A549 (cell line): Measurements from ENCODE around the gene ANKRD23.
"Not testable (repeated sequence)": the region's sequence is repeated elsewhere in the genome, so short reads cannot be mapped to it uniquely, and the experiment has no call there.

Experiments
- CBX8 ChIP-seq: fragments of 200-600 bp; sonication (generic); IDR thresholded peaks from 2 replicates; pipeline ENCODE4 v1.6.1; 2016
- MAZ ChIP-seq: fragments of 150-350 bp; IDR thresholded peaks from 2 replicates; pipeline ENCODE4 v1.6.1; 2014; ENCODE audit warnings: antibody characterized with exemption, low read depth, low read length, borderline replicate concordance
- NR3C1 ChIP-seq: fragments of >200 bp; sonication (Bioruptor Twin); formaldehyde crosslinking; IDR thresholded peaks from 3 replicates; pipeline ENCODE4 v1.6.1; 2017
- POLR2AphosphoS2 ChIP-seq: conservative IDR thresholded peaks from 2 replicates; pipeline ENCODE4 v1.6.1; 2012; ENCODE audit warnings: low read length, improper control_type of control experiment, inconsistent platforms
- SMC3 ChIP-seq: fragments of >200 bp; sonication (Bioruptor Twin); formaldehyde crosslinking; IDR thresholded peaks from 3 replicates; pipeline ENCODE4 v1.6.1; 2018; ENCODE audit warnings: inconsistent platforms
- TF ChIP-seq, protein P1 (sequence below): fragments of >200 bp; sonication (Bioruptor Twin); formaldehyde crosslinking; IDR thresholded peaks from 3 replicates; pipeline ENCODE4 v1.5.1; 2016

- not testable (repeated sequence) for TF ChIP-seq POLR2AphosphoS2, CBX8, NR3C1, MAZ, SMC3
- TF ChIP-seq, protein P1, sequence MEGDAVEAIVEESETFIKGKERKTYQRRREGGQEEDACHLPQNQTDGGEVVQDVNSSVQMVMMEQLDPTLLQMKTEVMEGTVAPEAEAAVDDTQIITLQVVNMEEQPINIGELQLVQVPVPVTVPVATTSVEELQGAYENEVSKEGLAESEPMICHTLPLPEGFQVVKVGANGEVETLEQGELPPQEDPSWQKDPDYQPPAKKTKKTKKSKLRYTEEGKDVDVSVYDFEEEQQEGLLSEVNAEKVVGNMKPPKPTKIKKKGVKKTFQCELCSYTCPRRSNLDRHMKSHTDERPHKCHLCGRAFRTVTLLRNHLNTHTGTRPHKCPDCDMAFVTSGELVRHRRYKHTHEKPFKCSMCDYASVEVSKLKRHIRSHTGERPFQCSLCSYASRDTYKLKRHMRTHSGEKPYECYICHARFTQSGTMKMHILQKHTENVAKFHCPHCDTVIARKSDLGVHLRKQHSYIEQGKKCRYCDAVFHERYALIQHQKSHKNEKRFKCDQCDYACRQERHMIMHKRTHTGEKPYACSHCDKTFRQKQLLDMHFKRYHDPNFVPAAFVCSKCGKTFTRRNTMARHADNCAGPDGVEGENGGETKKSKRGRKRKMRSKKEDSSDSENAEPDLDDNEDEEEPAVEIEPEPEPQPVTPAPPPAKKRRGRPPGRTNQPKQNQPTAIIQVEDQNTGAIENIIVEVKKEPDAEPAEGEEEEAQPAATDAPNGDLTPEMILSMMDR = not testable (repeated sequence)
Observed at GRCh38 chr2:96796497-96796896, 47.3 kb downstream of the ANKRD23 start.
